Mesothelial cell of epicardium (in vitro differentiated cells): ENCODE results near the gene TMEM45A. TPM values are rescaled to one million over a fixed set of nuclear protein-coding genes. Genes with fewer than 3 reads are reported as not detected.
A peak's percentile ranks its signal among the peaks of the same experiment; 100 is the strongest.

Source experiments
- DNase-seq, 2 experiments: peaks; one replicate each; pipeline ENCODE4 v3.0.0; 2021; ENCODE audit warnings: low spot score in 2 of 2; ENCODE audit not compliant: unreplicated experiment in 2 of 2
- H3K27ac Mint-ChIP-seq: 2 replicates; pipeline ENCODE4 v1.8.0; 2021; ENCODE audit warnings: mixed read lengths
- H3K27me3 Mint-ChIP-seq: 2 replicates; pipeline ENCODE4 v1.8.0; 2021; ENCODE audit warnings: low read depth, mixed read lengths
- H3K36me3 Mint-ChIP-seq: 2 replicates; pipeline ENCODE4 v1.8.0; 2021; ENCODE audit warnings: mixed read lengths
- H3K4me1 Mint-ChIP-seq: 2 replicates; pipeline ENCODE4 v1.8.0; 2021; ENCODE audit warnings: mixed read lengths
- H3K4me3 Mint-ChIP-seq: 2 replicates; pipeline ENCODE4 v1.8.0; 2021; ENCODE audit warnings: mild to moderate bottlenecking, moderate library complexity, mixed read lengths
- H3K9me3 Mint-ChIP-seq: 2 replicates; pipeline ENCODE4 v1.8.0; 2021; ENCODE audit warnings: mixed read lengths
- total RNA-seq: library from RNA; stranded (reverse); gene quantifications from 3 replicates; pipeline ENCODE4 v1.2.1, GENCODE V29; 2021
- TF ChIP-seq, protein P1 (sequence below): fragments of 200-600 bp; sonication (generic); IDR thresholded peaks from one replicate; pipeline ENCODE4 v1.5.0; 2021; ENCODE audit warnings: antibody characterized with exemption; ENCODE audit not compliant: unreplicated experiment

The TMEM45A gene
- total RNA-seq, 1 donor from 2014 or later, result 25.7 TPM

DNA sequence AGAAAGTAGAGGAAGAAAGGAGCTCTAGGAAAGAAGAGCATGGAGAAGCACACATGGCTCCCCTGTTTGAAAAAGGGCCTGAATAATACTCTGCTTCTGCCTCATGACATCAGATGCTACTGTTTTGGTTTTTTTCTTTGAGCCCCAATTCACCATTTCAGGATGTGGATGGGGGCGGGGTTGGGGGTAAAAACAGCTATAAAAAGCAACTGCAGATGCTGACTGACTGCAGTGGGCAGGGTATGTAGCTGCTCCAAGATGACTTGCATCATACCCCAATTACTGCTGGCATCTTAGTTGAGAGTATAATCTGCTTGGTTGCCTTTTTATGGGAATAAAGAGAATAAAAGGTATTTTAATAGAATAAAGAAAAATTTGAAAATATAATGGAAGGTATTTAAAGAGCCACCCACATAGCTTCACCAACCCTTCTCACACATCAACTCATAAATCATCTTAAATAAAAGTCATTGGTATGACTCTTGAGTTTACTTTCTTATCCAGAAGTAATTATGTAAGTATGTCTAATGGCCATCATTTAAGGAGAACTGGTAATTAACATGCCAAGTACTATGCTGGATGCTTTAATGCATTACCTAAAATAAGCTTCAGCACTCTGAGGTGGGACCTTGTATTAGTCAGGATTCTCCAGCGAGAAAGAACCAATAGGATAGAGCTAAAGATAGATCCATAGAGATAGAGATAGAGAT is 36.4 kb upstream of the TMEM45A start:
- H3K27ac Mint-ChIP-seq, result no peak overlapping the region
- peaks cover 1% of the 10 kb centered on the region for H3K27me3 Mint-ChIP-seq
- no peak for DNase-seq
- no peaks in the 10 kb centered on the region for H3K9me3 Mint-ChIP-seq
- H3K36me3 Mint-ChIP-seq, result peaks cover 4% of the 10 kb centered on the region
- H3K4me1 Mint-ChIP-seq, result no peaks in the 10 kb centered on the region
- H3K4me3 Mint-ChIP-seq, result no peak overlapping the region
- TF ChIP-seq, protein P1, sequence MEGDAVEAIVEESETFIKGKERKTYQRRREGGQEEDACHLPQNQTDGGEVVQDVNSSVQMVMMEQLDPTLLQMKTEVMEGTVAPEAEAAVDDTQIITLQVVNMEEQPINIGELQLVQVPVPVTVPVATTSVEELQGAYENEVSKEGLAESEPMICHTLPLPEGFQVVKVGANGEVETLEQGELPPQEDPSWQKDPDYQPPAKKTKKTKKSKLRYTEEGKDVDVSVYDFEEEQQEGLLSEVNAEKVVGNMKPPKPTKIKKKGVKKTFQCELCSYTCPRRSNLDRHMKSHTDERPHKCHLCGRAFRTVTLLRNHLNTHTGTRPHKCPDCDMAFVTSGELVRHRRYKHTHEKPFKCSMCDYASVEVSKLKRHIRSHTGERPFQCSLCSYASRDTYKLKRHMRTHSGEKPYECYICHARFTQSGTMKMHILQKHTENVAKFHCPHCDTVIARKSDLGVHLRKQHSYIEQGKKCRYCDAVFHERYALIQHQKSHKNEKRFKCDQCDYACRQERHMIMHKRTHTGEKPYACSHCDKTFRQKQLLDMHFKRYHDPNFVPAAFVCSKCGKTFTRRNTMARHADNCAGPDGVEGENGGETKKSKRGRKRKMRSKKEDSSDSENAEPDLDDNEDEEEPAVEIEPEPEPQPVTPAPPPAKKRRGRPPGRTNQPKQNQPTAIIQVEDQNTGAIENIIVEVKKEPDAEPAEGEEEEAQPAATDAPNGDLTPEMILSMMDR, result no peak

GRCh38 chr3:100456745-100457144 is 35.7 kb upstream of the TMEM45A start:
- Mint-ChIP-seq H3K27me3 (peaks cover 8% of the 10 kb centered on the region), H3K27ac (no peak overlapping the region), H3K4me3 (no peak overlapping the region), H3K4me1 (no peaks in the 10 kb centered on the region), H3K36me3 (peaks cover 4% of the 10 kb centered on the region), H3K9me3 (no peaks in the 10 kb centered on the region)
- no peak for DNase-seq
- TF ChIP-seq, protein P1, result no peak

- Mint-ChIP-seq H3K9me3 (no peaks in the 10 kb centered on the region), H3K4me1 (no peaks in the 10 kb centered on the region), H3K36me3 (no peaks in the 10 kb centered on the region), H3K4me3 (no peak overlapping the region), H3K27me3 (peaks cover 8% of the 10 kb centered on the region), H3K27ac (no peak overlapping the region)
- DNase-seq, result no peak
- TF ChIP-seq, protein P1, result no peak
Measured at GRCh38 chr3:100457811-100458210, 34.6 kb upstream of the TMEM45A start.

DNA sequence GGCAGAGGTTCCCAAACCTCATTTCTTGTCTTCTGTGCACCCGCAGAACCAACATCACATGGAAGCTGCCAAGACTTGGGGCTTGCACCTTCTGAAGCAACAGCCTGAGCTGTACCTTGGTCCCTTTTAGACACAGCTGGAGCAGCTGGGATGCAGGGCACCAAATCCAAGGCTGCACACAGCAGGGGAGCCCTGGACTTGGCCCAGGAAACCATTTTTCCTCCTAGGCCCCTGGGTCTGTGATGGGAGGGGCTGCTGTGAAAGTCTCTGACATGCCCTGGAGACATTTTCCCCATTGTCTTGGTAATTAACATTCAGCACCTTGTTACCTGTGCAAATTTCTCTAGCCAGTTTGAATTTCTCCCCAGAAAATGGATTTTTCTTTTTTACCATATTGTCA is 33.6 kb upstream of the TMEM45A start:
- H3K4me1 Mint-ChIP-seq, result no peaks in the 10 kb centered on the region
- H3K27ac Mint-ChIP-seq, result no peak overlapping the region
- H3K27me3 Mint-ChIP-seq, result peaks cover 8% of the 10 kb centered on the region
- no peak for DNase-seq
- H3K4me3 Mint-ChIP-seq, result no peak overlapping the region
- H3K9me3 Mint-ChIP-seq, result no peaks in the 10 kb centered on the region
- TF ChIP-seq, protein P1, result no peak
- no peaks in the 10 kb centered on the region for H3K36me3 Mint-ChIP-seq

- Mint-ChIP-seq H3K27me3 (peaks cover 8% of the 10 kb centered on the region), H3K4me1 (no peaks in the 10 kb centered on the region), H3K9me3 (no peaks in the 10 kb centered on the region), H3K4me3 (no peak overlapping the region), H3K36me3 (no peaks in the 10 kb centered on the region), H3K27ac (no peak overlapping the region)
- no peak for DNase-seq
- TF ChIP-seq, protein P1, result peak; percentile 66
Measured at GRCh38 chr3:100463002-100463401, 29.4 kb upstream of the TMEM45A start.
